Heart right ventricle (tissue), 16 donors: ENCODE measurements around the gene EYA4. TPM values are rescaled to one million over a fixed set of nuclear protein-coding genes. Genes with fewer than 3 reads are reported as not detected.

ENCODE experiments used
- ATAC-seq, 8 donors: fragments of 200-7000 bp; cut with Tn5 transposase; one replicate each; pipeline ENCODE4 v1.9.1; 2020; ENCODE audit warnings: mild to moderate bottlenecking in 8 of 8, moderate library complexity in 8 of 8, moderate number of reproducible peaks in 1 of 8
- DNase-seq, 2 donors: peaks; one replicate each; pipeline ENCODE4 v3.0.0-alpha.2; 2020
- H3K27ac ChIP-seq, 10 donors: fragments of 200-600 bp; sonication (generic) in 2 of 10; one replicate each; pipeline versions ENCODE4 v1.5.0 to v1.8.0; 2020 to 2022; ENCODE audit warnings: mild to moderate bottlenecking in 3 of 10
- H3K27me3 ChIP-seq, 7 donors: fragments of 200-600 bp; one replicate each; pipeline ENCODE4 v1.8.0; 2021 to 2022; ENCODE audit warnings: mild to moderate bottlenecking in 2 of 7
- H3K36me3 ChIP-seq, 9 donors: fragments of 200-600 bp; sonication (generic) in 1 of 9; one replicate each; pipeline versions ENCODE4 v1.5.0 to v1.8.0; 2020 to 2022; ENCODE audit warnings: mild to moderate bottlenecking in 2 of 9
- H3K4me1 ChIP-seq, 9 donors: fragments of 200-600 bp; sonication (generic) in 1 of 9; one replicate each; pipeline versions ENCODE4 v1.5.0 to v1.8.0; 2020 to 2022; ENCODE audit warnings: mild to moderate bottlenecking in 4 of 9
- H3K4me3 ChIP-seq, 10 donors: fragments of 200-600 bp; sonication (generic) in 2 of 10; one replicate each; pipeline versions ENCODE4 v1.5.0 to v1.8.0; 2020 to 2022; ENCODE audit warnings: mild to moderate bottlenecking in 7 of 10, moderate library complexity in 2 of 10
- H3K9me3 ChIP-seq, 11 donors: fragments of 200-600 bp in 10 of 11; sonication (generic) in 2 of 11; one replicate each; pipeline versions ENCODE4 v1.5.0 to v1.8.0; 2013 to 2022; ENCODE audit warnings: mild to moderate bottlenecking in 2 of 11, control low read depth in 1 of 11, moderate library complexity in 1 of 11
- CTCF ChIP-seq, 9 donors: fragments of 200-600 bp; sonication (generic) in 2 of 9; IDR thresholded peaks; one replicate each; pipeline versions ENCODE4 v1.5.0 to v1.8.0; 2021 to 2022; ENCODE audit warnings: antibody characterized with exemption in 9 of 9, mild to moderate bottlenecking in 5 of 9, moderate library complexity in 1 of 9
- whole genome bisulfite sequencing, 2 donors: extraction: QIAGEN DNeasy Blood & Tissue Kit; methylation state at CpG; one replicate each; pipeline ENCODE4 v1.1.7; 2013; ENCODE audit warnings: inconsistent platforms in 1 of 2; 5-methylcytosine and 5-hydroxymethylcytosine counted together
- intact Hi-C, 10 donors: fragments of 100-400 bp; cut with DNase I; formaldehyde crosslinking; loops; one replicate each; pipeline versions ENCODE4 v1.11.1 to v1.14.2; 2022
- polyA plus RNA-seq, 2 donors: library from polyadenylated mRNA; stranded (reverse); fragments of 200-250 nt; gene quantifications; one replicate each; pipeline ENCODE4 v1.2.3, GENCODE V29; 2013
- total RNA-seq, 10 donors: library from RNA; stranded (reverse); fragmentation: NEBNext Ultra II Directional in 3 of 10; extraction: Animal tissue kit (Norgen Biotek cat#: 25700) in 3 of 10; gene quantifications; one replicate each; pipeline versions ENCODE4 v1.2.1 to v1.2.4, GENCODE V29; 2021 to 2023
- donor health status: Arrhythmogenic right ventricular cardiomyopathy.
- donor health status: ischemic (EF 13 %, LVEDD 7.1; RV severe dilation, severe dysfunction).
- donor health status: healthy with polysubstance abuse.
- donor health status: DM: no; HTN: yes; CAD: no.
- donor health status: DM: no; HTN: no; CAD: no.
- donor health status: ischemic (EF 25% LVEDD 6.9; RV normal size, moderate dysfunction).
- donor health status: ischemic (EF 25% LVEDD 5.7; RV mildly dilated, moderate dysfunction).
- donor health status: healthy.
- donor health status: DM: yes; HTN: yes; CAD: no.
- donor health status: Ischemic cardiomyopathy.
- donor health status: ischemic (EF 35%, LVEDD 5.7; RV mildly dilated, moderate dysfunction).
- donor health status: nonischemic (EF 11% LVEDD 7.7; RV severe dilation, severe dysfunction).
- donor health status: DM: yes; HTN: yes; CAD: no.
- donor health status: PGD.
- donor health status: ischemic (EF 29% LVEDD 5.4; RV normal size, mild dysfunction).
- donor health status: nonischemic (EF 23%, LVEDD 6.1; RV moderate dilation, normal function).

The EYA4 gene
- total and polyA plus RNA-seq, 12 donors: 1.6 to 30.2 (median 17.9) TPM

- intact Hi-C loops: loop anchor here in 8 of 10 donors (2.0 to 10.0 kb wide), 5 partner anchors 270 to 530 kb away; no protein-coding TSS in a partner anchor
- peaks cover 0 to 12% (median 0%) of the 10 kb centered on the region in 7 donors for H3K27me3 ChIP-seq
- H3K36me3 ChIP-seq: no peaks in the 10 kb centered on the region
- no peak for ATAC-seq
- peaks cover 0 to 7% (median 0%) of the 10 kb centered on the region in 9 donors for H3K4me1 ChIP-seq
- no peak overlapping the region for H3K4me3 ChIP-seq
- no peak for DNase-seq
- 81 to 83% methylated on average over 6 of the region's 6 CpGs for WGBS, 2 donors
- H3K9me3 ChIP-seq: no peaks in the 10 kb centered on the region
- TF ChIP-seq CTCF (IDR thresholded peaks at IDR 0.05): no peak
- H3K27ac ChIP-seq: no peak overlapping the region
These were observed 326.5 kb downstream of the EYA4 start for GRCh38 chr6:133567636-133568035.

GRCh38 chr6:133568970-133569889 is 328.1 kb downstream of the EYA4 start:
- Histone ChIP-seq H3K4me3 (peak overlapping the region; percentile 5 to 56 (median 44)), H3K9me3 (no peaks in the 10 kb centered on the region), H3K27me3 (peaks cover 0 to 12% (median 0%) of the 10 kb centered on the region in 7 donors), H3K27ac (peak overlapping the region in 5 of 10 donors; percentile 10 to 45 (median 29)), H3K4me1 (peaks cover 0 to 7% (median 0%) of the 10 kb centered on the region in 9 donors), H3K36me3 (no peaks in the 10 kb centered on the region)
- ATAC-seq: peak; percentile 68 to 90 (median 80)
- TF ChIP-seq CTCF (IDR thresholded peaks at IDR 0.05): peak; percentile 57 to 92 (median 81)
- peak in 1 of 2 donors; percentile 16 for DNase-seq
- intact Hi-C loops: loop anchor here (1.0 to 10.0 kb wide), 6 partner anchors 268 to 528 kb away; no protein-coding TSS in a partner anchor
- WGBS, 2 donors: 6 to 7% methylated on average over 18 of the region's 18 CpGs

GRCh38 chr6:133571681-133572080 is 330.5 kb downstream of the EYA4 start:
- no peak for TF ChIP-seq CTCF (IDR thresholded peaks at IDR 0.05)
- Histone ChIP-seq H3K9me3 (no peaks in the 10 kb centered on the region), H3K27ac (no peak overlapping the region), H3K4me1 (peaks cover 0 to 7% (median 0%) of the 10 kb centered on the region in 9 donors), H3K4me3 (no peak overlapping the region), H3K36me3 (no peaks in the 10 kb centered on the region), H3K27me3 (peaks cover 0 to 12% (median 0%) of the 10 kb centered on the region in 7 donors)
- no peak for DNase-seq
- intact Hi-C loops: no loop called here
- 66 to 74% methylated on average over 3 of the region's 3 CpGs for WGBS, 2 donors
- no peak for ATAC-seq

- no peaks in the 10 kb centered on the region for H3K36me3 ChIP-seq
- intact Hi-C loops: no loop called here
- no peak overlapping the region for H3K4me3 ChIP-seq
- ATAC-seq: no peak
- 0 to 2% methylated on average over 1 of the region's 1 CpG for WGBS, 2 donors
- no peak for DNase-seq
- no peak overlapping the region for H3K27ac ChIP-seq
- no peaks in the 10 kb centered on the region for H3K27me3 ChIP-seq
- H3K9me3 ChIP-seq: peaks cover 0 to 12% (median 0%) of the 10 kb centered on the region in 11 donors
- TF ChIP-seq CTCF (IDR thresholded peaks at IDR 0.05): no peak
- H3K4me1 ChIP-seq: no peaks in the 10 kb centered on the region
These were observed 336.7 kb downstream of the EYA4 start for GRCh38 chr6:133577851-133578250.
